K562 (cell line): ENCODE measurements around the gene TMEM59.

ENCODE experiments used
- BRCA1 ChIP-seq, 2 experiments: fragments of 450-650 bp in 1 of 2; sonication (generic) in 1 of 2; formaldehyde crosslinking in 1 of 2; IDR thresholded peaks; 2 replicates each; pipeline versions ENCODE4 v1.5.0 to v1.6.1; 2017 to 2020; ENCODE audit warnings: mild to moderate bottlenecking in 1 of 2, missing genetic modification reagents in 1 of 2
- TF ChIP-seq, protein P1 (sequence below), 3 experiments: IDR thresholded peaks in 2 of 3; conservative IDR thresholded peaks in 1 of 3; 2 replicates each; pipeline ENCODE4 v1.5.1; 2011 to 2012; ENCODE audit warnings: low read length in 3 of 3, mild to moderate bottlenecking in 3 of 3, control low read depth in 2 of 3, improper control_type of control experiment in 1 of 3, inconsistent platforms in 1 of 3, low read depth in 1 of 3, mixed read lengths in 1 of 3, moderate library complexity in 1 of 3; ENCODE audit not compliant: insufficient read depth in 2 of 3

DNA sequence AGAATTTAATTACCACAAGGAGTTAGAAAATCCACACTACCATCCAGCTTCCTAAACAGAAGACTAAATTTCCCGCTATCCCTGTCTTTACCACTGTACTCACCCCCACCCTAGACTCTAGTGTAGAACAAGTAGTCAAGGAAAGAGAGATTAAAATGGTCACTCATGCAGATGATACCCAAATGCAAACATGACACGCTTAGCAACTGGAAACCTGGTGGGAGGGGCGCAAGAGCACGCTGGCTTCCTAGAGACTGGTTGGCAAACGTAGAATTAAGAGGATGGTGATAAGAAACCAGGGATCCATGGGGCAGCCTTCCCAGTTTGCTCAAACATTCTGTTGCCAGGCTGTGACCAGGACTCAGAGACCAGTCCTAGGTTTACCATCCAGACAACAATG, 25.2 kb downstream of the TMEM59 start:
- TF ChIP-seq BRCA1 (IDR thresholded peaks at IDR 0.05) (no peak), BRCA1 (CRISPR knock-in tag; IDR thresholded peaks at IDR 0.05) (no peak)
- TF ChIP-seq, protein P1, sequence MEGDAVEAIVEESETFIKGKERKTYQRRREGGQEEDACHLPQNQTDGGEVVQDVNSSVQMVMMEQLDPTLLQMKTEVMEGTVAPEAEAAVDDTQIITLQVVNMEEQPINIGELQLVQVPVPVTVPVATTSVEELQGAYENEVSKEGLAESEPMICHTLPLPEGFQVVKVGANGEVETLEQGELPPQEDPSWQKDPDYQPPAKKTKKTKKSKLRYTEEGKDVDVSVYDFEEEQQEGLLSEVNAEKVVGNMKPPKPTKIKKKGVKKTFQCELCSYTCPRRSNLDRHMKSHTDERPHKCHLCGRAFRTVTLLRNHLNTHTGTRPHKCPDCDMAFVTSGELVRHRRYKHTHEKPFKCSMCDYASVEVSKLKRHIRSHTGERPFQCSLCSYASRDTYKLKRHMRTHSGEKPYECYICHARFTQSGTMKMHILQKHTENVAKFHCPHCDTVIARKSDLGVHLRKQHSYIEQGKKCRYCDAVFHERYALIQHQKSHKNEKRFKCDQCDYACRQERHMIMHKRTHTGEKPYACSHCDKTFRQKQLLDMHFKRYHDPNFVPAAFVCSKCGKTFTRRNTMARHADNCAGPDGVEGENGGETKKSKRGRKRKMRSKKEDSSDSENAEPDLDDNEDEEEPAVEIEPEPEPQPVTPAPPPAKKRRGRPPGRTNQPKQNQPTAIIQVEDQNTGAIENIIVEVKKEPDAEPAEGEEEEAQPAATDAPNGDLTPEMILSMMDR (IDR thresholded peaks at IDR 0.05 in 2 of 3, conservative IDR thresholded peaks at IDR 0.05 in 1 of 3; ENCODE audit: insufficient read depth in 2 of 3, low read depth in 1 of 3, low read length in 3 of 3), result no peak
